Measurements from ENCODE around the gene SLC38A3.

Gene SLC38A3

GRCh38 chr3:50204804-50205412 is at the start of gene SLC38A3:
Gene SLC38A3, plus strand, starts transcription at chr3:50205271. Its CDS starts 8,929 bp downstream, at chr3:50214200.
- H3K4me3 Mint-ChIP-seq = peak within 1 kb of the TSS; percentile 6
- no peaks in the 10 kb centered on the region for H3K9me3 Mint-ChIP-seq
- ATAC-seq (replicated peaks; ENCODE audit: extremely low read depth, poor library complexity, severe bottlenecking) (no peak), DNase-seq (ENCODE audit: low spot score in 2 of 2) (no peak)
- H3K27ac Mint-ChIP-seq (ENCODE audit: low read depth) = no peak within 1 kb of the TSS
- H3K4me1 Mint-ChIP-seq = no peaks in the 10 kb centered on the region
- H3K27me3 Mint-ChIP-seq = peaks cover 69% of the 10 kb centered on the region
- no peaks in the 10 kb centered on the region for H3K36me3 Mint-ChIP-seq (ENCODE audit: insufficient read depth)

GRCh38 chr3:50155491-50155878 is 49.6 kb upstream of the SLC38A3 start:
- Mint-ChIP-seq H3K36me3 (ENCODE audit: insufficient read depth) (peaks cover 4% of the 10 kb centered on the region), H3K27ac (ENCODE audit: low read depth) (no peak overlapping the region), H3K27me3 (peaks cover 44% of the 10 kb centered on the region), H3K4me3 (peak overlapping the region; percentile 70), H3K4me1 (peaks cover 21% of the 10 kb centered on the region), H3K9me3 (no peaks in the 10 kb centered on the region)
- DNase-seq (ENCODE audit: low spot score in 2 of 2) (no peak), ATAC-seq (replicated peaks; ENCODE audit: extremely low read depth, poor library complexity, severe bottlenecking) (no peak)

- ATAC-seq (replicated peaks; ENCODE audit: extremely low read depth, poor library complexity, severe bottlenecking) = no peak
- Mint-ChIP-seq H3K4me3 (peak overlapping the region; percentile 70), H3K27ac (ENCODE audit: low read depth) (no peak overlapping the region), H3K9me3 (no peaks in the 10 kb centered on the region), H3K27me3 (peaks cover 44% of the 10 kb centered on the region), H3K4me1 (peaks cover 21% of the 10 kb centered on the region), H3K36me3 (ENCODE audit: insufficient read depth) (peaks cover 4% of the 10 kb centered on the region)
- no peak for DNase-seq (ENCODE audit: low spot score in 2 of 2)
These were observed 49.2 kb upstream of the SLC38A3 start for GRCh38 chr3:50155891-50156290.

GRCh38 chr3:50156549-50157493 is 48.2 kb upstream of the SLC38A3 start:
- H3K4me3 Mint-ChIP-seq = no peak overlapping the region
- H3K4me1 Mint-ChIP-seq = peaks cover 21% of the 10 kb centered on the region
- DNase-seq (ENCODE audit: low spot score in 2 of 2) (no peak), ATAC-seq (replicated peaks; ENCODE audit: extremely low read depth, poor library complexity, severe bottlenecking) (no peak)
- peaks cover 4% of the 10 kb centered on the region for H3K36me3 Mint-ChIP-seq (ENCODE audit: insufficient read depth)
- peaks cover 44% of the 10 kb centered on the region for H3K27me3 Mint-ChIP-seq
- no peak overlapping the region for H3K27ac Mint-ChIP-seq (ENCODE audit: low read depth)
- H3K9me3 Mint-ChIP-seq = no peaks in the 10 kb centered on the region

- ATAC-seq (replicated peaks; ENCODE audit: extremely low read depth, poor library complexity, severe bottlenecking) = no peak
- Mint-ChIP-seq H3K36me3 (ENCODE audit: insufficient read depth) (peaks cover 4% of the 10 kb centered on the region), H3K4me1 (peaks cover 21% of the 10 kb centered on the region), H3K4me3 (no peak overlapping the region), H3K27ac (ENCODE audit: low read depth) (no peak overlapping the region), H3K9me3 (no peaks in the 10 kb centered on the region), H3K27me3 (peaks cover 43% of the 10 kb centered on the region)
- DNase-seq (ENCODE audit: low spot score in 2 of 2) = no peak
These were observed 47.1 kb upstream of the SLC38A3 start for GRCh38 chr3:50157827-50158529.

- H3K27ac Mint-ChIP-seq (ENCODE audit: low read depth) = no peak overlapping the region
- peaks cover 36% of the 10 kb centered on the region for H3K27me3 Mint-ChIP-seq
- no peaks in the 10 kb centered on the region for H3K9me3 Mint-ChIP-seq
These were observed 46.4 kb upstream of the SLC38A3 start for GRCh38 chr3:50158530-50159146.

GRCh38 chr3:50160561-50160983 is 44.5 kb upstream of the SLC38A3 start:
- Mint-ChIP-seq H3K27me3 (peaks cover 25% of the 10 kb centered on the region), H3K4me3 (no peak overlapping the region), H3K9me3 (no peaks in the 10 kb centered on the region), H3K4me1 (peaks cover 10% of the 10 kb centered on the region), H3K36me3 (ENCODE audit: insufficient read depth) (peaks cover 4% of the 10 kb centered on the region), H3K27ac (ENCODE audit: low read depth) (no peak overlapping the region)
- ATAC-seq (replicated peaks; ENCODE audit: extremely low read depth, poor library complexity, severe bottlenecking) (no peak), DNase-seq (ENCODE audit: low spot score in 2 of 2) (no peak)

More at GRCh38 chr3:50158530-50159146, 46.4 kb upstream of the SLC38A3 start:
- peaks cover 19% of the 10 kb centered on the region for H3K4me1 Mint-ChIP-seq
- H3K36me3 Mint-ChIP-seq (ENCODE audit: insufficient read depth) = peaks cover 4% of the 10 kb centered on the region
- DNase-seq (ENCODE audit: low spot score in 2 of 2) = no peak
- no peak for ATAC-seq (replicated peaks; ENCODE audit: extremely low read depth, poor library complexity, severe bottlenecking)
- H3K4me3 Mint-ChIP-seq = no peak overlapping the region

GRCh38 chr3:50161320-50161719 is 43.8 kb upstream of the SLC38A3 start:
- DNase-seq (ENCODE audit: low spot score in 2 of 2) (no peak), ATAC-seq (replicated peaks; ENCODE audit: extremely low read depth, poor library complexity, severe bottlenecking) (no peak)
- Mint-ChIP-seq H3K27me3 (peaks cover 18% of the 10 kb centered on the region), H3K27ac (ENCODE audit: low read depth) (no peak overlapping the region), H3K9me3 (no peaks in the 10 kb centered on the region), H3K4me1 (peaks cover 2% of the 10 kb centered on the region), H3K4me3 (no peak overlapping the region), H3K36me3 (ENCODE audit: insufficient read depth) (peaks cover 3% of the 10 kb centered on the region)

GRCh38 chr3:50162034-50162883 is 42.8 kb upstream of the SLC38A3 start:
- Mint-ChIP-seq H3K27me3 (peaks cover 8% of the 10 kb centered on the region), H3K4me3 (no peak overlapping the region), H3K27ac (ENCODE audit: low read depth) (no peak overlapping the region), H3K9me3 (no peaks in the 10 kb centered on the region), H3K36me3 (ENCODE audit: insufficient read depth) (peaks cover 3% of the 10 kb centered on the region), H3K4me1 (no peaks in the 10 kb centered on the region)
- no peak for ATAC-seq (replicated peaks; ENCODE audit: extremely low read depth, poor library complexity, severe bottlenecking)
- DNase-seq (ENCODE audit: low spot score in 2 of 2) = no peak

- peaks cover 9% of the 10 kb centered on the region for H3K27me3 Mint-ChIP-seq
- H3K36me3 Mint-ChIP-seq (ENCODE audit: insufficient read depth) = no peaks in the 10 kb centered on the region
- ATAC-seq (replicated peaks; ENCODE audit: extremely low read depth, poor library complexity, severe bottlenecking) = no peak
- no peak for DNase-seq (ENCODE audit: low spot score in 2 of 2)
- H3K4me3 Mint-ChIP-seq = no peak overlapping the region
- no peak overlapping the region for H3K27ac Mint-ChIP-seq (ENCODE audit: low read depth)
- H3K4me1 Mint-ChIP-seq = no peaks in the 10 kb centered on the region
- H3K9me3 Mint-ChIP-seq = no peaks in the 10 kb centered on the region
These were observed 41.3 kb upstream of the SLC38A3 start for GRCh38 chr3:50163572-50164455.

GRCh38 chr3:50164481-50164880 is 40.6 kb upstream of the SLC38A3 start:
- ATAC-seq (replicated peaks; ENCODE audit: extremely low read depth, poor library complexity, severe bottlenecking) (no peak), DNase-seq (ENCODE audit: low spot score in 2 of 2) (no peak)
- Mint-ChIP-seq H3K4me1 (no peaks in the 10 kb centered on the region), H3K4me3 (no peak overlapping the region), H3K27me3 (peaks cover 9% of the 10 kb centered on the region), H3K27ac (ENCODE audit: low read depth) (no peak overlapping the region), H3K9me3 (no peaks in the 10 kb centered on the region), H3K36me3 (ENCODE audit: insufficient read depth) (no peaks in the 10 kb centered on the region)
